IPS-11a (cell line): Measurements from ENCODE around the gene GID4.
A peak's percentile ranks its signal among the peaks of the same experiment; 100 is the strongest.
"Not testable (repeated sequence)": the region's sequence is repeated elsewhere in the genome, so short reads cannot be mapped to it uniquely, and the experiment has no call there.

Source experiments
- H3K4me3 ChIP-seq: one replicate; pipeline ENCODE4 v1.5.1; 2013; ENCODE audit warnings: low read depth, low read length, control low read depth

GID4 gene

GRCh38 chr17:18038861-18039534, at the start of gene GID4, which contains the start of gene ATPAF2:
TSS of gene GID4 (plus strand) at chr17:18039408. CDS start at chr17:18039465, 57 bp downstream.
TSS of gene ATPAF2 (minus strand) at chr17:18039168. CDS start at chr17:18039013, 155 bp downstream.
- H3K4me3 ChIP-seq: peak within 1 kb of the TSS; percentile 85

GRCh38 chr17:17989618-17990017, 49.6 kb upstream of the GID4 start:
- no peak overlapping the region for H3K4me3 ChIP-seq

GRCh38 chr17:17990282-17990681, 48.9 kb upstream of the GID4 start:
- no peak overlapping the region for H3K4me3 ChIP-seq

GRCh38 chr17:17993366-17993765, 45.8 kb upstream of the GID4 start:
- H3K4me3 ChIP-seq: no peak overlapping the region

GRCh38 chr17:17993852-17994251, 45.4 kb upstream of the GID4 start:
- no peak overlapping the region for H3K4me3 ChIP-seq

- H3K4me3 ChIP-seq: no peak overlapping the region
Observed at GRCh38 chr17:17994271-17995069, 44.7 kb upstream of the GID4 start.

GRCh38 chr17:17995887-17996286, 43.3 kb upstream of the GID4 start:
- H3K4me3 ChIP-seq: not testable (repeated sequence)

- H3K4me3 ChIP-seq: no peak overlapping the region
Observed at GRCh38 chr17:17998934-17999333, 40.3 kb upstream of the GID4 start.

- H3K4me3 ChIP-seq: no peak overlapping the region
Observed at GRCh38 chr17:17999364-18000029, 39.7 kb upstream of the GID4 start.

- H3K4me3 ChIP-seq: no peak overlapping the region
Observed at GRCh38 chr17:18000030-18000408, 39.2 kb upstream of the GID4 start.

GRCh38 chr17:18002171-18002570, 37.0 kb upstream of the GID4 start:
- no peak overlapping the region for H3K4me3 ChIP-seq

GRCh38 chr17:18004345-18004744, 34.9 kb upstream of the GID4 start:
- no peak overlapping the region for H3K4me3 ChIP-seq

- H3K4me3 ChIP-seq: no peak overlapping the region
Observed at GRCh38 chr17:18004884-18005305, 34.3 kb upstream of the GID4 start.

GRCh38 chr17:18005496-18005895, 33.7 kb upstream of the GID4 start:
- no peak overlapping the region for H3K4me3 ChIP-seq

GRCh38 chr17:18006495-18007239, 32.5 kb upstream of the GID4 start:
- no peak overlapping the region for H3K4me3 ChIP-seq

GRCh38 chr17:18008496-18009268, 30.5 kb upstream of the GID4 start:
- H3K4me3 ChIP-seq: no peak overlapping the region

GRCh38 chr17:18009609-18010420, 29.4 kb upstream of the GID4 start:
- H3K4me3 ChIP-seq: no peak overlapping the region

GRCh38 chr17:18011286-18011685, 27.9 kb upstream of the GID4 start:
- no peak overlapping the region for H3K4me3 ChIP-seq

GRCh38 chr17:18014006-18014405, 25.2 kb upstream of the GID4 start:
- no peak overlapping the region for H3K4me3 ChIP-seq
